DMS79 treated with DMSO at 0.1 percent for 48 hours (cell line): ENCODE measurements around the gene CAMSAP2.

Source experiments
- DNase-seq: peaks from one replicate; lab custom pipeline; 2025; lab: John Stamatoyannopoulos, UW

CAMSAP2 gene

DNA sequence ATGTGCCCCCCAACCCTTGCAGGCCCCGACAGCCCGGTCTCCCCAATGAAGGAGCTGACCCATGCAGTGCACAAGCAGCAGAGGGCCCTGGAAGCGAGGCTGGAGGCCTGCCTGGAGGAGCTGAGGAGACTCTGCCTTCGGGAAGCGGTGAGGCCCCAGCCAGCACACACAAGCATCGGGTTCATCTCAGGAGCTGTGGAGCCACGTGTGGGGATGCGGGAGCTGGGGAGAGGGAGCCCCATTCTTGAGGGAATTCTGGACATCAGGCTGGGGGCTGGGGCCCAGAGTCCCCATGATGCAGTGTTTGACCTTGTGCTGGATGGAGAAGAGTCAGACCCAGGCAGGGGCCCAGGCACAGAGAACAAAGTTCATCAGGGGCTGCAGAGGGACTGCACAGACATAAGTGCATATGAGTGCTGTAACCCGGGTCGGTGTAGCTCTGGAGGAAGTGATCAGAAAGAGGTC lies 160.8 kb downstream of the CAMSAP2 start:
- no peak for DNase-seq

DNA sequence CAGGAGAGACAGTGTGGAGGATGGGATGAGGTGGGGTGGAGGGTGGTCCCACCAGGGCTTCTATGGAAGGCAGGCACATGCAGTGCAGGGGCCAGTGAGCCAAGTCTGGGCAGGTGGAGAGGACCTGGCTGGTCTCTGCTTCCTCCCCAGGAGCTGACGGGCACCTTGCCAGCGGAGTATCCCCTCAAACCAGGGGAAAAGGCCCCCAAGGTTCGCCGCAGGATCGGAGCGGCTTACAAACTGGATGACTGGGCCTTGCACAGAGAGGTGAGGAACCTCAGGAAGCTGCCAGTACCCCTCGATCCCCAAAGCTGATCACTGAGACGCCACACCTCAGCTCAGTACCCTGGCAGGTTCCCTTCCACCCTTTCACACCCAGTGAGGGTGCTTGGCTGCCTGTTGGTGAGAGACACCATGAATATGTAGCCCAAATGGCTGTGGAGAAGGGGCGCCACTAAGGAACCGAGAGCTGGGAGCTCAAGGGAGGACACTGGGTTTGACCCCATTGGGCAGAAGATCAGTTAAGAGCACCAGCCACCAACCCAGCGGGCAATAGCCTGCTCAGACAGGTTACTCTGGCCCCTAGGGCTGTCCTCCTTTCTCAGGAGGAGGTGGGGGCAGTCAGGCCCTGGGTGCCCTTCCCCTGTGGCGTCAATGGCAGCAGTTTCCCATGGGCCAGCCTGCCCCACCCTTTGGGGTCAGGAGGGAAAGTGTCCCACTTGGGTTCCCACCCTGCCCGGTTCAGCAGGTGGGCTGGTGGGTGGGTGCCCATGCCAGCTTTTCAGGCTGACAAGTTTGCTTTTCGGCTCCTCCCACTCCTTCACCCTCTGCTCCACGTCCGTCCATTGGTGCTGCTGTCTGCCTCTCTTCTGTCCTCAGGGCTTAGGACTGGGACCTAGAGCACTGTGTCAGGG lies 161.5 kb downstream of the CAMSAP2 start:
- no peak for DNase-seq

- no peak for DNase-seq
Observed at GRCh38 chr1:200900877-200901276, 162.2 kb downstream of the CAMSAP2 start.

DNA sequence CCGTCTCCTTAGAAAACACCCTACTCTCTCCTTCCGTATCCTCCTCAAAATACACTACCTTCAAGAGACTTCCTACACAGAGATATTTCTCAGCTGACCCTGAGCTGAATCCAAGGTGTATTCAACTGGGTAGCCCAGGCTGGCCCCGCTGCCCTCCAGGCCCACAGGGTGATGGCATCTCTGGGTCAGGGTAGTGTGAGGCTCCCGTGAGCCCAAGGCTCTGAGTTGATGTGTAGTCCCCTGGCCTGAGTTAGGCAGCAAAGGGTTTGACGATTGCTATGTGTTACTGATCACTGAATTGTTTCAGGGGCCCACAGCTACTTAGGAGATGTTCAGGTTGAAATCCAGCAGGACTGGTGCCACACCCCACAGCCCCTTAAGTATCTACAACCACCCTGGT lies 162.7 kb downstream of the CAMSAP2 start:
- no peak for DNase-seq

GRCh38 chr1:200901796-200902444 lies 163.2 kb downstream of the CAMSAP2 start:
- DNase-seq = no peak

DNA sequence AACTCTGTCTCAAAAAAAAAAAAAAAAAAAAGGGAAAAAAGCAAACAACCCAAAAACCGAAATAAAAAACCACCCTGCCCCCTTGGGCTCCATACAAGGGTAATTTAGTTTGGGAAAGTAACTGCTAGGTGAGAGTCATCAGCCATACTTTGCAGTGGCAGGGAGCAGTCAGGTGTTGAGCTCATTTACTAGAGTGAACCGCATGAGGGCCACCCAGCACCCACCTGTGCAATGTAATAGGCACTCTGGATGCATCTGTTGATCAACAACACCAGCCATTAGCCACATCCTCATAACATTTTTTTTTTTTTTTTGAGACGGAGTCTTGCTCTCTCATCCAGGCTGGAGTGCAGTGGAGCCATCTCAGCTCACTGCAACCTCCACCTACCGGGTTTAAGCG lies 165.1 kb downstream of the CAMSAP2 start:
- DNase-seq = no peak

- DNase-seq = no peak
Observed at GRCh38 chr1:200904772-200905171, 166.1 kb downstream of the CAMSAP2 start.

GRCh38 chr1:200905411-200906052 lies 166.8 kb downstream of the CAMSAP2 start:
- no peak for DNase-seq

DNA sequence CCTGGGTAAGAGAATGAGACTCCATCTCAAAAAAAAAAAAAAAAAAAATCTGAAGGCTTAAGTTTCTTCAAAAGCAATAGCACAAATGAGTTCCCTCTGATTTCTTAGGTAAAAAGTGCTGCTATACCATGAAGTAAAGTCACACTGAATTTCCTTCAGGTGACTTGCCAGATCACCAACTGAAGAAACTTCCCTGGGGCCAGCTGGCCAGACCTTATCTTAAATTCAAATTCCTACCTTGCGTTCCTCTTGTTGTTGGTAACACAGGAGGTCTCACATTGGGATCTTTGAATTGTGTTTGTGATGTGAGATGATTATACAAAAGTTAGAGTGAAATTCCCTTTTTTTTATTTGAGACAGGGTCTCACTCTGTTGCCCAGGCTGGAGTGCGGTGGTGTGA lies 167.8 kb downstream of the CAMSAP2 start:
- no peak for DNase-seq

- no peak for DNase-seq
Observed at GRCh38 chr1:200907611-200908097, 169.0 kb downstream of the CAMSAP2 start.

- DNase-seq = no peak
Observed at GRCh38 chr1:200908191-200908868, 169.6 kb downstream of the CAMSAP2 start.

DNA sequence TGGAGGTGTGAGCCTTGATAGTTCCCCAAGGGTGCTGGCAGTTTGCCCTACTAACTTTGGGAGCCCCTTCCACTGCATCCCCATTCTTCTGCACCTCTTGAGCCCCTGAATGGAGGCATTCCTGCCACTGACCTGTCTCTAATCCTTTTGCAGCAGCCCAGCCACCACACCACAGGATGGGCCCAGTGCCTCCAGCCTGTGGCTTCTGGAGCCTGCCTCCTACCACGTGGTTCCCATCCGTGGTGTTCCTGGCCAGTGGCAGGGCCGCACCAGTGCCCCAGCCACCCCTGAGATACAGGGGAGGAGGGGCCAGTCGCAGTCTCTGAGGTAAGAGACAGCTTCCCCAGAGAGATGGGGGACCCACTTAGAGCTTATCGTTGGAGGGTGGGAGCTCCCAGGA lies 170.4 kb downstream of the CAMSAP2 start:
- no peak for DNase-seq

GRCh38 chr1:200909757-200910239 lies 171.1 kb downstream of the CAMSAP2 start:
- no peak for DNase-seq
